OCI-LY3 (cell line): ENCODE results near the gene CNOT6L.

ENCODE experiments used
- CTCF ChIP-seq: fragments of 200-600, 300-600 bp; sonication (generic); IDR thresholded peaks from 2 replicates; pipeline ENCODE4 v1.5.1; 2014; ENCODE audit warnings: antibody characterized with exemption, low read length, low read depth
- EZH2phosphoT487 ChIP-seq: fragments of 200-600 bp; shearing (Covaris generic); IDR thresholded peaks from 2 replicates; pipeline ENCODE4 v1.6.1; 2018; ENCODE audit warnings: antibody characterized with exemption, mixed run types, low read depth

- peak; percentile 34; the same call in 1 of the 2 replicates for TF ChIP-seq CTCF
- TF ChIP-seq EZH2phosphoT487 = no peak
These were observed 43.5 kb upstream of the CNOT6L start, which contains the start of gene MRPL1 for GRCh38 chr4:77862478-77863216.
